Transverse colon (tissue), 4 donors: ENCODE results near the gene SLC39A11. TPM values are rescaled to one million over a fixed set of nuclear protein-coding genes. Genes with fewer than 3 reads are reported as not detected.

Source experiments
- DNase-seq: peaks from one replicate; pipeline ENCODE4 v3.0.0-alpha.2; 2019
- H3K27ac ChIP-seq, 4 donors: fragments of 200-600 bp; sonication (generic); 2 replicates each; pipeline ENCODE4 v1.5.1; 2016 to 2018; ENCODE audit warnings: inconsistent platforms in 4 of 4
- H3K27me3 ChIP-seq: fragments of 200-600 bp; sonication (generic); 2 replicates; pipeline ENCODE4 v1.5.1; 2017; ENCODE audit warnings: inconsistent platforms
- H3K36me3 ChIP-seq, 4 donors: fragments of 200-600 bp; sonication (generic); 2 replicates each; pipeline ENCODE4 v1.5.1; 2017 to 2019; ENCODE audit warnings: inconsistent platforms in 4 of 4
- H3K4me1 ChIP-seq, 4 donors: fragments of 200-600 bp; sonication (generic); 2 replicates each; pipeline ENCODE4 v1.5.1; 2017 to 2020; ENCODE audit warnings: inconsistent platforms in 4 of 4
- H3K4me3 ChIP-seq, 4 donors: fragments of 200-600 bp; sonication (generic); 1 replicate in 1 of 4; 2 replicates in 3 of 4; pipeline versions ENCODE4 v1.5.1 to v1.6.1; 2017 to 2019; ENCODE audit warnings: inconsistent platforms in 4 of 4
- H3K9me3 ChIP-seq, 2 donors: fragments of 200-600 bp; sonication (generic); 2 replicates each; pipeline ENCODE4 v1.5.1; 2017 to 2019; ENCODE audit warnings: inconsistent platforms in 2 of 2
- CTCF ChIP-seq, 5 experiments: fragments of 200-600 bp in 3 of 5; fragments of 450-650 bp in 2 of 5; sonication (generic) in 3 of 5; IDR thresholded peaks; 1 replicate in 2 of 5; 2 replicates in 3 of 5; pipeline ENCODE4 v1.5.1; 2016 to 2017; ENCODE audit warnings: antibody characterized with exemption in 5 of 5, inconsistent platforms in 3 of 5, mild to moderate bottlenecking in 2 of 5, moderate library complexity in 1 of 5
- EP300 ChIP-seq: sonication (generic); formaldehyde crosslinking; IDR thresholded peaks from one replicate; pipeline ENCODE4 v1.6.1; 2017; ENCODE audit warnings: antibody characterized with exemption, low read depth
- POLR2A ChIP-seq: fragments of 450-650 bp; IDR thresholded peaks from one replicate; pipeline ENCODE4 v1.6.1; 2016; ENCODE audit warnings: antibody characterized with exemption, mild to moderate bottlenecking, moderate library complexity
- POLR2AphosphoS5 ChIP-seq, 3 donors: sonication (generic); formaldehyde crosslinking; IDR thresholded peaks; one replicate each; pipeline ENCODE4 v1.6.1; 2016; ENCODE audit warnings: antibody characterized with exemption in 3 of 3
- WGBS, 2 donors: methylation state at CpG; one replicate each; pipeline ENCODE4 v1.1.5; 2018; ENCODE audit warnings: low coverage in 1 of 2; 5-methylcytosine and 5-hydroxymethylcytosine counted together
- in situ Hi-C, 4 donors: fragments of 200-750 bp; cut with MboI; loops; one replicate each; pipeline versions ENCODE4 v1.15.0 to v1.15.1; 2017; ENCODE audit warnings: low sequenced_read_pairs in 3 of 4, low pct_ligation_motif_present in 1 of 4, low pct_unique_long_range_greater_than_20kb in 1 of 4
- intact Hi-C: fragments of 100-400 bp; cut with DNase I; formaldehyde crosslinking; loops from one replicate; pipeline ENCODE4 v1.15.1; 2023; ENCODE audit warnings: low total_unique reads
- total RNA-seq, 4 donors: library from RNA; depleted of rRNA; stranded (reverse); fragments of >200 nt; gene quantifications; one replicate each; pipeline ENCODE4 v1.1.0, GENCODE V29; 2016

Gene SLC39A11
- total RNA-seq, 4 donors from 2014 or later = 20.7 to 49.7 (median 33.3) TPM

- H3K36me3 ChIP-seq = no peaks in the 10 kb centered on the region
- TF ChIP-seq EP300 = no peak
- TF ChIP-seq POLR2A = no peak
- TF ChIP-seq POLR2AphosphoS5 (IDR thresholded peaks at IDR 0.05) = no peak
- no peak for TF ChIP-seq CTCF (IDR thresholded peaks at IDR 0.05)
- H3K4me3 ChIP-seq = no peak overlapping the region
- in situ Hi-C loops (no loop called here), intact Hi-C loops (no loop called here)
- H3K9me3 ChIP-seq = peaks cover 9 to 13% of the 10 kb centered on the region in 2 donors
- H3K27ac ChIP-seq = no peak overlapping the region
- no peaks in the 10 kb centered on the region for H3K4me1 ChIP-seq
- WGBS, 2 donors = 80 to 92% methylated on average over 1 to 9 of the region's 9 CpGs
- DNase-seq = no peak
- no peaks in the 10 kb centered on the region for H3K27me3 ChIP-seq
Measured at GRCh38 chr17:72872396-72872795, 220.1 kb downstream of the SLC39A11 start.

GRCh38 chr17:72870367-72870985 lies 222.0 kb downstream of the SLC39A11 start:
- intact Hi-C loops (no loop called here), in situ Hi-C loops (no loop called here)
- WGBS, 2 donors = 88 to 98% methylated on average over 1 to 6 of the region's 6 CpGs
- H3K4me1 ChIP-seq = no peaks in the 10 kb centered on the region
- no peaks in the 10 kb centered on the region for H3K36me3 ChIP-seq
- no peaks in the 10 kb centered on the region for H3K9me3 ChIP-seq
- no peak overlapping the region for H3K4me3 ChIP-seq
- H3K27ac ChIP-seq = no peak overlapping the region
- no peaks in the 10 kb centered on the region for H3K27me3 ChIP-seq
- TF ChIP-seq CTCF (IDR thresholded peaks at IDR 0.05) (no peak), POLR2AphosphoS5 (IDR thresholded peaks at IDR 0.05) (no peak), EP300 (no peak), POLR2A (no peak)
- DNase-seq = no peak

GRCh38 chr17:72869630-72870029 lies 222.9 kb downstream of the SLC39A11 start:
- Histone ChIP-seq H3K4me3 (no peak overlapping the region), H3K9me3 (no peaks in the 10 kb centered on the region), H3K27ac (no peak overlapping the region), H3K27me3 (no peaks in the 10 kb centered on the region), H3K36me3 (no peaks in the 10 kb centered on the region), H3K4me1 (no peaks in the 10 kb centered on the region)
- TF ChIP-seq CTCF (IDR thresholded peaks at IDR 0.05) = no peak
- TF ChIP-seq POLR2A = no peak
- TF ChIP-seq EP300 = no peak
- TF ChIP-seq POLR2AphosphoS5 (IDR thresholded peaks at IDR 0.05) = no peak
- intact Hi-C loops = no loop called here
- WGBS, 2 donors = 52 to 88% methylated on average over 4 to 7 of the region's 7 CpGs
- in situ Hi-C loops = no loop called here
- DNase-seq = no peak

GRCh38 chr17:72865954-72866353 lies 226.5 kb downstream of the SLC39A11 start:
- Histone ChIP-seq H3K9me3 (no peaks in the 10 kb centered on the region), H3K27me3 (no peaks in the 10 kb centered on the region), H3K27ac (no peak overlapping the region), H3K36me3 (no peaks in the 10 kb centered on the region), H3K4me1 (no peaks in the 10 kb centered on the region), H3K4me3 (no peak overlapping the region)
- intact Hi-C loops (no loop called here), in situ Hi-C loops (no loop called here)
- TF ChIP-seq POLR2AphosphoS5 (IDR thresholded peaks at IDR 0.05) = no peak
- DNase-seq = no peak
- WGBS, 2 donors = 88% methylated on average over 8 of the region's 8 CpGs; no CpG with 5 or more reads in 1 of the 2 donors
